ENCODE measurements around the gene ANK2.

ANK2 gene

GRCh38 chr4:113404841-113405240 lies 355.4 kb downstream of the ANK2 start:
- H3K4me3 ChIP-seq (ENCODE audit: low read depth, low read length), result no peak overlapping the region
- in situ Hi-C loops (cut with HindIII; ENCODE audit: low sequenced_read_pairs), result no loop called here
- TF ChIP-seq, protein P1, sequence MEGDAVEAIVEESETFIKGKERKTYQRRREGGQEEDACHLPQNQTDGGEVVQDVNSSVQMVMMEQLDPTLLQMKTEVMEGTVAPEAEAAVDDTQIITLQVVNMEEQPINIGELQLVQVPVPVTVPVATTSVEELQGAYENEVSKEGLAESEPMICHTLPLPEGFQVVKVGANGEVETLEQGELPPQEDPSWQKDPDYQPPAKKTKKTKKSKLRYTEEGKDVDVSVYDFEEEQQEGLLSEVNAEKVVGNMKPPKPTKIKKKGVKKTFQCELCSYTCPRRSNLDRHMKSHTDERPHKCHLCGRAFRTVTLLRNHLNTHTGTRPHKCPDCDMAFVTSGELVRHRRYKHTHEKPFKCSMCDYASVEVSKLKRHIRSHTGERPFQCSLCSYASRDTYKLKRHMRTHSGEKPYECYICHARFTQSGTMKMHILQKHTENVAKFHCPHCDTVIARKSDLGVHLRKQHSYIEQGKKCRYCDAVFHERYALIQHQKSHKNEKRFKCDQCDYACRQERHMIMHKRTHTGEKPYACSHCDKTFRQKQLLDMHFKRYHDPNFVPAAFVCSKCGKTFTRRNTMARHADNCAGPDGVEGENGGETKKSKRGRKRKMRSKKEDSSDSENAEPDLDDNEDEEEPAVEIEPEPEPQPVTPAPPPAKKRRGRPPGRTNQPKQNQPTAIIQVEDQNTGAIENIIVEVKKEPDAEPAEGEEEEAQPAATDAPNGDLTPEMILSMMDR (IDR thresholded peaks at IDR 0.05; ENCODE audit: low read depth, low read length), result no peak
- DNase-seq (ENCODE audit: low read depth, low spot score), result no peak

GRCh38 chr4:113405874-113406722 lies 356.6 kb downstream of the ANK2 start:
- no peak for DNase-seq (ENCODE audit: low read depth, low spot score)
- no peak overlapping the region for H3K4me3 ChIP-seq (ENCODE audit: low read depth, low read length)

GRCh38 chr4:113406723-113407016 lies 357.2 kb downstream of the ANK2 start:
- TF ChIP-seq, protein P1 (IDR thresholded peaks at IDR 0.05; ENCODE audit: low read depth, low read length), result no peak
- DNase-seq (ENCODE audit: low read depth, low spot score), result no peak
- in situ Hi-C loops (cut with HindIII; ENCODE audit: low sequenced_read_pairs), result no loop called here
- H3K4me3 ChIP-seq (ENCODE audit: low read depth, low read length), result no peak overlapping the region

More at GRCh38 chr4:113405874-113406722, 356.6 kb downstream of the ANK2 start:
- TF ChIP-seq, protein P1 (IDR thresholded peaks at IDR 0.05; ENCODE audit: low read depth, low read length), result no peak
- in situ Hi-C loops (cut with HindIII; ENCODE audit: low sequenced_read_pairs), result no loop called here

DNA sequence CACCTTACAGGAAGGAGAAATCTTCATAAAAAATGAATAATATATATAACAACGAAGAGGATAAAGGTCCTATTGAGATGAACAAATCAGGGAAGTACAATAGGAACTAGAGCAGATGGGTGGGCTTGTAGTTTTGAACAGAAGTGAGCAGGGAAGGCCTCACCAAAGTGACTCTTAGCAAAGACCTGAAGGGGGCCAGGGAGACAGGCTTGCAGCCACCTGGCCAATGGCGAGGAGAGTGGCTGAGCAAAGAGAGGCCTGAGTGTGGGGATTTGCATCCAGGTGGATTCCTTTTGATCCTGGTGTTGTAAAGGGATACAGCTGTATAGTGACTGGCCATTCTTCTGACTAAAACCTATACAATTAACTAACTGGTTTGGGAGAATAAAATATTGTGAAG lies 358.0 kb downstream of the ANK2 start:
- DNase-seq (ENCODE audit: low read depth, low spot score), result no peak
- TF ChIP-seq, protein P1 (IDR thresholded peaks at IDR 0.05; ENCODE audit: low read depth, low read length), result no peak
- H3K4me3 ChIP-seq (ENCODE audit: low read depth, low read length), result no peak overlapping the region
- in situ Hi-C loops (cut with HindIII; ENCODE audit: low sequenced_read_pairs), result no loop called here

GRCh38 chr4:113409181-113409580 lies 359.7 kb downstream of the ANK2 start:
- in situ Hi-C loops (cut with HindIII; ENCODE audit: low sequenced_read_pairs), result no loop called here
- TF ChIP-seq, protein P1 (IDR thresholded peaks at IDR 0.05; ENCODE audit: low read depth, low read length), result no peak
- DNase-seq (ENCODE audit: low read depth, low spot score), result no peak
- H3K4me3 ChIP-seq (ENCODE audit: low read depth, low read length), result no peak overlapping the region

DNA sequence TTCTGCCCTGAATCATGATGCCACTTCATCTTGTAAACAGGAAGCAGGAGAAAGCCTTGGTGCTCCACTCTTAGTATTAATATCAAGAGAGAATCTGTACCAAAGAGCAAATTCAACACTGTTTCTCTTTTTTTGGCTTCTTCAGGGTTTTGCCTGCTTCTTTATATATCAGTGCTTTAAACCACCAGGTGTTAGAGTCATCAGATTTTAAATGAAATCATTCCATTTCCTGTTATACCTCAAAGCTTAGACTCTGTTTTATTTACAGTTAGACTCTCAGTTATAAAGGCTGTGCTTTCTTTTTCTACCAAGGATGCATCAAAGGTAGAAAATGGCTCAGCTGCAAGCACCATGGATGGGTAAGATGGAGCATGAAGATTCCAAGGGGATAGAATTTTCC lies 361.2 kb downstream of the ANK2 start:
- in situ Hi-C loops (cut with HindIII; ENCODE audit: low sequenced_read_pairs), result no loop called here
- TF ChIP-seq, protein P1 (IDR thresholded peaks at IDR 0.05; ENCODE audit: low read depth, low read length), result no peak
- no peak for DNase-seq (ENCODE audit: low read depth, low spot score)
- no peak overlapping the region for H3K4me3 ChIP-seq (ENCODE audit: low read depth, low read length)
